LNCaP clone FGC (cell line): ENCODE results near the gene BNC2.

Experiments
- DNase-seq: peaks from one replicate; pipeline ENCODE4 v3.0.0-alpha.2; 2011; ENCODE audit warnings: low read depth
- H3K4me3 ChIP-seq: 2 replicates; pipeline ENCODE4 v1.5.1; 2011; ENCODE audit warnings: mild to moderate bottlenecking, low read depth, low read length, control low read depth
- CTCF ChIP-seq: IDR thresholded peaks from 2 replicates; pipeline ENCODE4 v1.5.1; 2012; ENCODE audit warnings: mild to moderate bottlenecking; ENCODE audit not compliant: control insufficient read depth, insufficient read depth; ENCODE audit errors: extremely low read depth

BNC2 gene

GRCh38 chr9:16524823-16525222 is 345.6 kb downstream of the BNC2 start:
- TF ChIP-seq CTCF: no peak
- no peak for DNase-seq
- H3K4me3 ChIP-seq: no peak overlapping the region

- H3K4me3 ChIP-seq: no peak overlapping the region
- no peak for TF ChIP-seq CTCF
- no peak for DNase-seq
Observed at GRCh38 chr9:16524078-16524477, 346.4 kb downstream of the BNC2 start.

- DNase-seq: no peak
- H3K4me3 ChIP-seq: no peak overlapping the region
- no peak for TF ChIP-seq CTCF
Observed at GRCh38 chr9:16521868-16522411, 348.5 kb downstream of the BNC2 start.

- no peak overlapping the region for H3K4me3 ChIP-seq
- no peak for DNase-seq
- no peak for TF ChIP-seq CTCF
Observed at GRCh38 chr9:16519001-16519400, 351.5 kb downstream of the BNC2 start.

GRCh38 chr9:16516891-16517290 is 353.6 kb downstream of the BNC2 start:
- no peak overlapping the region for H3K4me3 ChIP-seq
- no peak for DNase-seq
- TF ChIP-seq CTCF: no peak

- H3K4me3 ChIP-seq: no peak overlapping the region
- no peak for TF ChIP-seq CTCF
- no peak for DNase-seq
Observed at GRCh38 chr9:16515879-16516301, 354.6 kb downstream of the BNC2 start.

GRCh38 chr9:16515207-16515606 is 355.3 kb downstream of the BNC2 start:
- H3K4me3 ChIP-seq: no peak overlapping the region

More at GRCh38 chr9:16515207-16515606, 355.3 kb downstream of the BNC2 start:
- TF ChIP-seq CTCF: no peak
- DNase-seq: no peak
